ENCODE measurements around the gene SEC14L3. TPM values are rescaled to one million over a fixed set of nuclear protein-coding genes. Genes with fewer than 3 reads are reported as not detected.

SEC14L3 gene
- total and polyA plus RNA-seq, 2 of the 13 experiments (the other 11 are each of a cell fraction or from before 2014, with no cell fraction given), result not detected

- peak; percentile 25 for TF ChIP-seq XRCC5 (optimal IDR thresholded peaks at IDR 0.05; ENCODE audit: low read length)
Observed at GRCh38 chr22:30490399-30490798, 18.6 kb upstream of the SEC14L3 start (continued).

- peaks cover 2 to 17% of the 10 kb centered on the region in 2 experiments for H3K27me3 ChIP-seq (ENCODE audit: control insufficient read depth in 1 of 2, insufficient read depth in 2 of 2, low read length in 2 of 2)
- CTCF ChIA-PET (ENCODE audit: low intra/inter-chr PET ratio, low total read pairs), result no interaction called here
- 40% methylated on average over 7 of the region's 7 CpGs for WGBS (ENCODE audit: low lambda C conversion rate)
- no peak overlapping the region for H3K4me3 ChIP-seq (replicated peaks in 1 of 3; ENCODE audit: insufficient read depth in 1 of 3, low read depth in 2 of 3, low read length in 3 of 3)
- H3K4me2 ChIP-seq (ENCODE audit: low read depth, low read length), result no peak overlapping the region
- H3K4me1 ChIP-seq (ENCODE audit: insufficient read depth, low read length), result no peaks in the 10 kb centered on the region
- H3K36me3 ChIP-seq (replicated peaks in 1 of 2; ENCODE audit: control insufficient read depth in 1 of 2, insufficient read depth in 2 of 2, low read length in 2 of 2), result no peaks in the 10 kb centered on the region
- no peak overlapping the region for H3K27ac ChIP-seq (ENCODE audit: extremely low read length, insufficient read depth, low read length)
- H3K9ac ChIP-seq (ENCODE audit: insufficient read depth, low read depth, low read length), result no peak overlapping the region
- no TSS peak for BruUV-seq (replicated peaks)
- ATAC-seq (no peak), FAIRE-seq (no peak), DNase-seq (ENCODE audit: low spot score) (no peak)
- H3K79me2 ChIP-seq (ENCODE audit: insufficient read depth, low read length), result no peaks in the 10 kb centered on the region
- H2AFZ ChIP-seq (ENCODE audit: low read length), result no peak overlapping the region
- in situ Hi-C loops (cut with HindIII; ENCODE audit: extremely low pct_ligation_motif_present, low pct_unique_long_range_greater_than_20kb), result loop anchor here (5.0 to 10.0 kb wide), 2 partner anchors 96 to 223 kb away; partner anchors contain the start of gene OSM
- intact Hi-C loops (cut with micrococcal nuclease; ENCODE audit: unreplicated experiment), result no loop called here
- no peaks in the 10 kb centered on the region for H4K20me1 ChIP-seq (ENCODE audit: insufficient read depth, low read length)
- H3K9me3 ChIP-seq (ENCODE audit: low read length), result no peaks in the 10 kb centered on the region
- POLR2A ChIA-PET, result no interaction called here
- TF ChIP-seq BHLHE40 (IDR thresholded peaks at IDR 0.05; ENCODE audit: low read length), result no peak
- TF ChIP-seq TBX3 (IDR thresholded peaks at IDR 0.05; ENCODE audit: borderline replicate concordance), result no peak
- TF ChIP-seq PRDM10 (CRISPR knock-in tag; IDR thresholded peaks at IDR 0.05; ENCODE audit: low read depth), result no peak
- TF ChIP-seq ZNF607 (CRISPR knock-in tag; IDR thresholded peaks at IDR 0.05; ENCODE audit: borderline replicate concordance), result no peak
- no peak for TF ChIP-seq AKAP8 (CRISPR knock-in tag; IDR thresholded peaks at IDR 0.05)
- no peak for TF ChIP-seq LBX2 (CRISPR knock-in tag; IDR thresholded peaks at IDR 0.05; ENCODE audit: borderline replicate concordance)
- TF ChIP-seq RORA (CRISPR knock-in tag; IDR thresholded peaks at IDR 0.05), result no peak
- TF ChIP-seq NFYC (CRISPR knock-in tag; IDR thresholded peaks at IDR 0.05), result no peak
- no peak for TF ChIP-seq JUND (CRISPR knock-in tag; IDR thresholded peaks at IDR 0.05)
- no peak for TF ChIP-seq ZNF746 (CRISPR knock-in tag; IDR thresholded peaks at IDR 0.05)
- TF ChIP-seq CHCHD3 (CRISPR knock-in tag; IDR thresholded peaks at IDR 0.05), result no peak
- no peak for TF ChIP-seq HMGXB3 (CRISPR knock-in tag; IDR thresholded peaks at IDR 0.05; ENCODE audit: borderline replicate concordance)
- TF ChIP-seq ZFYVE20 (CRISPR knock-in tag; IDR thresholded peaks at IDR 0.05; ENCODE audit: borderline replicate concordance, low read depth), result no peak
Observed at GRCh38 chr22:30488121-30488520, 16.3 kb upstream of the SEC14L3 start.

Measured in HepG2 (cell line).